GM18867 (cell line): ENCODE measurements around the gene LRRC34.

Experiments used
- ATAC-seq: cut with Tn5 transposase; IDR thresholded peaks from one replicate; pipeline ENCODE4 v1.9.1; 2021; ENCODE audit warnings: mild to moderate bottlenecking, moderate library complexity; ENCODE audit not compliant: unreplicated experiment

LRRC34 gene, protein sequence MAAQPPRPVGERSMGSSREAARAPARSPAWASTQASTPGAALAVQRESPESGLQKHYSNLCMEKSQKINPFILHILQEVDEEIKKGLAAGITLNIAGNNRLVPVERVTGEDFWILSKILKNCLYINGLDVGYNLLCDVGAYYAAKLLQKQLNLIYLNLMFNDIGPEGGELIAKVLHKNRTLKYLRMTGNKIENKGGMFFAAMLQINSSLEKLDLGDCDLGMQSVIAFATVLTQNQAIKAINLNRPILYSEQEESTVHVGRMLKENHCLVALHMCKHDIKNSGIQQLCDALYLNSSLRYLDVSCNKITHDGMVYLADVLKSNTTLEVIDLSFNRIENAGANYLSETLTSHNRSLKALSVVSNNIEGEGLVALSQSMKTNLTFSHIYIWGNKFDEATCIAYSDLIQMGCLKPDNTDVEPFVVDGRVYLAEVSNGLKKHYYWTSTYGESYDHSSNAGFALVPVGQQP

DNA sequence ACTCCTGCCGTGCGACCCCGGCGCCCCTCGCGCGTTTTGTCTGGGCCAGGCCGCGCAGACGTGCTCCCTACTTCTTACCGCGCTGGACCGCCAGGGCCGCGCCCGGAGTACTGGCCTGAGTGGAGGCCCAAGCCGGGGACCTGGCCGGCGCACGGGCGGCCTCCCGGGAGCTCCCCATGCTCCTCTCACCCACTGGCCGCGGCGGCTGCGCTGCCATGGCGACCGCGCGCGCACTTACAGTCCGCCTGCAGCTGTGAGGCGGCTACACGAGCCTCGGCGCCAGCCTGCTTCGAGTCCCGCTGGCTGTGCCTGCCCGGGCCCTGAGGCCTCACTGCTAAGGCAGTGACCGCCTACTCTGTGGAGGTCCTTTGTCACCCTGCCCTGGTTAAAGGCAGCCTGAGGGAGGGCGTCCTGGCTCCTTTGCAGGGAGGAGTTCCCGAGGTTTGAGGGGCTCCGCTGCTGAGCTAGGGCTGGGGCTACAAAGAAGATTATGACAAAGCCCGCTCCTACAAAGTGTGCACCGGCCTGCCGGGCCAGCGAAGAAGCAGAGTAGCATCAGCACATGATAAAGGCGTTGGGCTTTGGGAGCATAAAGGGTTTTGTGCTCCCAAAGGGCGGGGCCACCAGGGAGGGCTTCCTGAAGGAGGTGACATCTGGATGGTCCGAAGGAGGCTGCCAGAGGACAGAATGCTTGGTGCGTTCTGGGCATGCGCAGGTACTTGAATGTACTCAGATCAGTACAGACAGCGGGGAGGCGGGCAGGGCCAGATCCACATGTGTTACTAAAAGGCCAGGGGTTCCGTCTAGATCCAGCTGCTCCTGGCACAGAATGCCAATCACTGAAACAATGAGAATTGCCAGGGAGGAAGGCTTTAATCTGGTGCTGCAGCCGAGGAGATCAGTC lies at the start of gene LRRC34, which contains the start of gene LRRIQ4:
LRRC34 (minus strand) TSS at position 573 of the 904 bp plus-strand sequence; CDS start at position 217, 356 bp downstream.
LRRIQ4 (plus strand) TSS at position 539 of the 904 bp plus-strand sequence. CDS start 9,052 bp downstream, outside the sequence.
- ATAC-seq, result peak; percentile 70

DNA sequence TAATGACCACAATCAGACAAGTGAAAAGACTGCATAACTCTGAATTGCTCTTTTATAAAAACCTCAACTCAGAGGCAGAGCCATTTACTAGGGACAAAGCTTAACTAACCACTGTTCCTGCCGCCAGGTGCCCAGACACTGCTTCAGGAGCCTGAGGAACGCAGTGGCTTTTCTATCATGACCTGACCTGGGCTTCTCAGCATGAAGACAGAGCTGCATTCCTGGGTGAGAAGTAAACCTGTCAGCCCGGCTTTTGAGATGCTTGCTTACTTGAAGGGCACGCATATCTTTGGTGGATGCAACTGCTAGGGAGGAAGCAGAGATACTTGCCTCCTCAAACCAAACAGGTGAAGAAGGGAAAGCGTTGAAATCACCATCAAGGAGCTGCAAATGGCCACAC lies 49.2 kb upstream of the LRRC34 start:
- ATAC-seq, result no peak

DNA sequence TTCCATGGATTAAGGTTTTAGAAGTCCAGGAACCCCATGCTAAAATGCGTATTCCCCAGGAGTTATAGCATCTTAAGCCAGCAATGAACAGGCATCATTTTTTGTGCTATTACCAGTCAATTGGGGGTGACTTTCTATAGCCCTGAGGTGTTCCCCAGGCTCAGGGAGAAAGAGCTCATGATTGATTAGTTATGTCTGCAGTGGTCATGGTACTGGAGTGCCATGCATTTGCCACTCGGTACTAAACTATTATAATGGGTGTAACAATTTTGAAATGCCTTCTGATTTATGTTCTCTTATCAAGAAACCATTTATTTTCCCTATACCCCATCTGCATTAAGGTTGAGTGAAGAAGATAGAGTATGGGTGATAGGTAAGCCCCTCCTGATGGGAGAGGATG lies 45.1 kb upstream of the LRRC34 start:
- no peak for ATAC-seq

DNA sequence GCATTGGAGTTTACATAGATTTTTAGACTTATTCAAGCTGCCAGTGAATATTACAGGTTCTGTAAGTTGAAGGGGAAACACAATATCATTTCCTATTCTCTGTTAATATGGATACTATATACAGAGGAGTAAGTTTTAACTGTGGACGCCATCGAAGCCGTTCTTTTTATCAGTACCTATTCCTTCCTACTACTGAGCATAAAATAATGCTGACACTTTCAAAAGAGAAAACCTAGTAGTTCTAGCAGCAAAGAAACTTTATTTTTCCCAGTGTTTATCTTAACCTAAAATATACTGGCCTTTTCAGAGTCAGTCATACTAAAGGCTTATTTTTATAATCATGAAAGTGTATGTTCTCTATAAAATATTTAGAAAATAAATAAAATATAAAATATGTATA lies 42.8 kb upstream of the LRRC34 start:
- no peak for ATAC-seq

DNA sequence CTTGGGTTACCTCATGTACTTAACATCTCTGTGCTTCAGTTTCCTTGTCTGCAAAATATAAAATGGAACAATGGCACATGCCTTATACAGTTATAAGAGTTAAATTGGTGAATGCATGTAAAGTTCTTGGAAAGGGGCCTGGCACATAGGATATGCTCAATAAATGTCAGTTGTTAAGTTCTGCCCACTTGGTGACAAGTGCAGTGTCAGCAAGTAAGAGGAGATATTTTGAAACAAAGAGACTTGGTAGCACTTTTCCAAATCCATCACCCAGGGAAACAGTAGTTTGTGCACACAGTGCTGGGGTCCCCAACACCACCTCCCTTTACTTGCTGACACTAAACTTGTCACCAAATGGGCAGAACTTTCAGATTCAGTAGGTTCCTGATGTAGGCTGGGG lies 37.9 kb upstream of the LRRC34 start:
- ATAC-seq, result no peak

DNA sequence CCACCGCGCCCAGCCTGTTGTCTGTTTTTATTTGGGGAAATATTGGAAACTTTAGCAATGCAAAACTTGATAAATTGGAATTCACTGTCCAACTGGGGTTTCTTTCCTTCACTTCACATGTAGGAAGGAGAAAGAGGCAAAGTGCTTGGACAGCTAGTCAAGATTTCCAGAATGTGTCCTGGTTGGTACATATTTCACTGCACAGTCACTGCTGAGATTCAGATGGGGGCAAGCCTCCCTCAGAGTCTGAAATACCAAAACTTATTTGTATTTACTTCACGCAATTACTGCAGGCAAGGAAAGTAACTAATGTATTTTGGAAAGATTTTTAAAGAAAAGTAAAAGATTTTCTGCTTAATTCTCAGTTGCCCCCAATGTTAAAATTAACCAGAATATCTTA lies 36.0 kb upstream of the LRRC34 start:
- no peak for ATAC-seq

DNA sequence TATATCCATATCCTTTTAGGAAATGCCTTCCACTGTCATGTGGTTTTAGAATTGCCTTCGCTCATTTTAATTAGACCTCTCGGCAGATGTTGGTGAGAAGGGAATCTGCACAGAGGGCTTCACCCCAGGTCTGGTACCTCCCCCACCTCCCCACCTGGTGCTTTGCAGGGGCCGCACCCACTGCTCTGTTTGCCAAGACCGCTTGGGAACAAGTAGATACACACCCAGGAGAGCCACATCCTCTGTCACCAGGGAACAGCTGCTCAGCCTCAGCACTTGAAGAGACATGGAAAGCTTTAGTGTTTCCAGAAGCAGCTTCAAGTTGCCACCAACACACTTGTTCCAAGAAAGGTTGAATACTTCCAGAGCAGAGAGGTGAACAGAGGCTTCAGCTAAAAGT lies 35.2 kb upstream of the LRRC34 start:
- no peak for ATAC-seq

DNA sequence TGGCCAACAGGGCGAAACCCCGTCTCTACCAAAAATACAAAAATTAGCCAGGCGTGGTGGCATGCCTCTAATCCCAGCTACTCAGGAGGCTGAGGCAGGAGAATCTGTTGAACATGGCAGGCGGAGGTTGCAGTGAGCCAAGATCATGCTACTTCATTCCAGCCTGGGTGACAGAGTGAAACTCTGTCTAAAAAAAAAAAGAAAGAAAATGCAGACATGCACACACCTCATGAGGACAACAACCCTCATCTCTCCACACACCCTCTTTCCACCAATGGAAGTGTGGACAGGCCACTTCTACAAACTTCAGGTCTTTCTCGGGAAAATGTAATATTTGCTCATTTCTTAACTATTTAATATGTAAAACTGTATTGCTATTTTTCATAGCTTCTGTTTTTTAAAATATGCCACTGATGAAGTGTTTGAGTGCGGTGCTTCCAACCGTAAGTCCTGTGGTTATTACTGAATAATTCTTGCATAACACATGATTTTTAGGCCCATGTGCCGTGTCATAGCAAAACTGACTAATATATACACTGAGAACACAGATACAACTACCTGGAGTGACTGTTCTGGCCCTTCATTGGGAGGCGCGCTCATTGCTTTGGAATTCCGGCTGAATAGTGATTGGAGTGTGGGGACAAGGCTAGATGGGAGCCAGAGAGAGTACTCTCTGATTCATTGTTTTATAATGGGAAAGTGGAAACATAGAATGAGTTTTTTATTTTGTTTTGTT lies 33.9 kb upstream of the LRRC34 start:
- ATAC-seq, result peak; percentile 96

DNA sequence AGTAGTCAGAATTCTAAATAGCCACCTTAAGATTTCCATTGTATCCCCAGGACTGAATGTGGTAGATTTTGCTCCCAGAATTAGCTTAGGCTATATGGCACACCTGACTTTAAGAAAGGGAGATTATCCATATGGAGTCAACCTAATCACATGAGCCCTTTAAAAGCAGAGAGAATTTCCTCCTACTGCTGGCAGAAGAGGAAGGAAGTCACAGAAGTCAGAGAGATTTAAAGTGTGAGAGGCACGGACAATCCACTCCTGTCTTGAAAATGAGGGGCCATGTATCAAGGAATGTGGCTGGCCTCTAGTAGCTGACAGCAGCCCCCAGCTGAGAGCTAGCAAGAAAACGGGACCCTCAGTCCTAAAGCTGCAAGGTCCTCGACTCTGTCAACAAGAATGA lies 30.3 kb upstream of the LRRC34 start:
- ATAC-seq, result no peak

DNA sequence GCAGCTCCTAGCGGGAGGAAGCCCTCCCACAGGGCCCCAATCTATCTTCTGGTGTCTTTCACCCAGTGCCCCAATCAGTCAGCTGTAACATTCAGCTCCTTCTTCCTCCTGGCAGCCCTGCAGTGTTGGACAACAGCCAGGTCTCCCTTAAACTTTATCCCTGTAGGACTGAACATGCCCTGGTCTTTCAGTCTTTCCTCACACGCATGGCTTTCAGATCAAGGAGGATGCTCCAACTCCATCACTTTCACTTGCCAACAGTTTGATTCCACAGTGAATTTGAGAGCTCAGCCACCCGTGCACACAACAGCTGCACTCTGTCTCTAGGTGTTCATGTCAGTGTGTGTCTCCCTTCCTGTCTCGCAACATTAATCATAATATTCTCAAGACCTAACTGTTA lies 28.5 kb upstream of the LRRC34 start:
- ATAC-seq, result peak; percentile 68

DNA sequence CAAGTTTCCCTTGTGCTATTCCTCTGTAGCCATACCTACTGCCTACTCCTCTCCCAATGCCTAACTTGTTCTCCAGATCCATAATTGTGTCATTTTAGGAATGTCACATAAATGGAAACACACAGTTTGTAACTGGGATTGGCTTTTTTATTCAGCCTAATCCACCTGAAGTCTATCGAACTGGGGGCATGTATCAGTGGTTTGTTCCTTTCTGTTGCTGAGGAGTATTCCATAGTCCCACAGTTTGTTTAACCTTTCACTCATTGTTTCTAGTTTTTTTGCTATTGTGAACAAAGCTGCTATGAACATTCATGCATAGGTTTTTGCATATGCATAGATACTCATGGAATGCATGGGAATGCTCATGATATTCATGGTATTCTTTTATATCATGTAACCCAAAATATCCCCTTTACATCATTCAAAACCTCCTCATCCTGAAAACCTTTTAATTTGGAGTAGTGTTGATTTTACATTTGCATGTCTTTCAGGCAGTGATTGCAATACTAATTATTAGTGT lies 25.9 kb upstream of the LRRC34 start:
- ATAC-seq, result no peak

DNA sequence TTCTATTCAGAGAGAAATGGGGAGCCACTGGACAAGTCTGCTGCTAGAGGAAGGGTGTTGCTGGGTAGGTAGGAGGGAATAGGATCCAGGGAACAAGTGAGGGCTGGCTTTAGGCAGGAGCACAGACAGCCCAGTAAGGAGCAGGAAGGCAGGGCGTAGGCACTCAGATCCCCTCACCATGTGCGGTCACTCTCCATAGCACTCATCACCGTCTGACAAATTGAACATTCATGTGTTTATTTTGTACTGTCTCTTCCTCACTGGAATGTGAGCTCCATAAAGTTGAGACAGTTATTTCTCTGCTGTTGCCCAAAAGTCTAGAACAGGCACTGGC lies 24.2 kb upstream of the LRRC34 start:
- no peak for ATAC-seq

DNA sequence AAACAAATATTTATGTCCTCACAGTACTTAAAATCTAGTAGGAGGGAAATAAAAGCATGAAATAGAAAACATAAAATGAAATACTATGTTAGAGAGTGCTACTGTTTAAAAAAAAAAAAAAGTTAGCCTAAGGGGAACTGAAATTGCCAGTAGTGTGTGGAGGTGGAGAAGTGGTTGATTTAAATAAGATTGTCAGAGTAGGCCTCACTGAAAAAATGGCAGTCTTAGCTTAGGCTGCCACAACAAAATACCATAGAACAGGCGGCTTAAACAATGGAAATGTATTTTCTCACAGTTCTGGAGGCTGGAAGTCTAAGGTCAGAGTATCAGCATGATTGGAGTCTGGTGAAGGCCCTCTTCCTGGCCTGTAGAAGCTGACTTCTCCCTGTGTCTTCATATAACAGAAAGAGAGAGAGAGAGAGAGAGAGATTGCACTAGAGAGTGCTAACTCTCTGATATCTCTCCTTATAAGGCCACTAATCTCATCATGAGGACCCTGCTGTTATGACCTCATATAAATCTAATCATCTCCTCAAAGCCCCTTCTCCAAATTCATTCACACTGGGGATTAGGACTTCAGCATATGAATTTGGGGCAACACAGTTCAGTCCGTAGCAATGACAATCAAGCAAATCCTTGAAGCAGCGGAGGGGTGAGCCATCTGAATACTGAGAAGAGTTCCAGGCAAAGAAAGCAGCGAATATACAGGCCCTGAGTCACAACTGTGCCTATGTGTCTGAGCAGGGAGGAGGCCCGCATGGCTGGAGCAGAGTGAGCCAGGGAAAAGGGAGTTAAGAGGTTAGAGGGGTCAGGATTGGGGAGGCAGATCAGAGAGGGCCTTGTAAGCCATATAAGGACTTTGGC lies 23.6 kb upstream of the LRRC34 start:
- peak; percentile 93 for ATAC-seq

DNA sequence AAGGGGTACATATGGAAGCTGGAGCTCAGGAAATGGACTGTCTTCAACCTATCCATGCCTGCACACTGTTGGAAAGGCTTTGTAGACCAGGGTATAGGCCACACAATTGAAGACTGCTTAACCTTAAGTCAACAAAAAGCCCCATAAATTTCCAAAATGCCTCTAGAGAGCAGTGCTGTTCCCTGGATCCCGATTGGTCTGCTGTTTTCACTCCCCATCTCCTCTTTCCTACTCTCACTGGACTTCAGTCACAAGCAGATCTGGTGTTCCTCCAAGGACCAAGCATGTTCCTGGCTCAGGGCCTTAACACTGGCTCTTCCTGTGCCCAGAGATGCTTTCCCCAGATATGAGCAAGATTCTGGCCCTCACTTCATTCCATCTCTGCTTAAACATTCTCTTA lies 22.8 kb upstream of the LRRC34 start:
- ATAC-seq, result no peak

DNA sequence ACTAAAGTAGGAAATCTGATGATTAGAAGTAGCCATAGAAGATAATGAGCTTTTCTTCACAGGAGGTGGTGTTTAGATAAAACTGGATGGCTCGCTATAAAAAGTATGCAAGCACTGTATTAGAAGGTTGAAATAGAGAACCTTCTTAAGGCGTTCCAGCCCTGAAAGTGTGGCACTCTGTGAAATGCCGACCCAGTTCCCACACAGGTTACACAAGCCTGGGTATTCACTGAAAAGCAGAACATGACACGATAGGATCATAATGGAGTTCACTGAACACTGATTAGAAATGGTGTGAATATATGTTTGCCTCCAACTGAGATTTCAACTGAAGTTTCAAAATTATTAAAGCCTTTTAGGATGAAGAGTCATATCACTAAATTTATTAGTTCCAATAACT lies 15.0 kb upstream of the LRRC34 start:
- no peak for ATAC-seq

DNA sequence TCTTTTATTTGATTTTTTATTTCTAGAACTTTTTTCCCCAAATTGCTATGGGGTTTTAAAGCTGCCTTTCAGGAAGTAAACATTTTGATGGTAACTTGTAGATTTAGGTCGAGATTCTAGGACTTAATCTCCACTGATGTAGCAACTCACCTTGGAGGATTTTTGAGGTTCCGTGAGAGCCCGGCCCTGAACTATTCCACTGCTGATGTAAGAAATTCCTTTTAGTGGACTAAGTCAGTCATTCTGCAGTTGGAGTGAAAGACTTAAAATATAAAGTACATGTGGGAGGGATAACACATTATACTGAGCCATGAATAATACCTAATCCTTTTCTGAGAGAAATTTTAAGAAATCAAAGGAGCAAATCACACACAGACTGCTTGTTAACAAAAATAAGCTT lies 12.6 kb upstream of the LRRC34 start:
- ATAC-seq, result no peak

DNA sequence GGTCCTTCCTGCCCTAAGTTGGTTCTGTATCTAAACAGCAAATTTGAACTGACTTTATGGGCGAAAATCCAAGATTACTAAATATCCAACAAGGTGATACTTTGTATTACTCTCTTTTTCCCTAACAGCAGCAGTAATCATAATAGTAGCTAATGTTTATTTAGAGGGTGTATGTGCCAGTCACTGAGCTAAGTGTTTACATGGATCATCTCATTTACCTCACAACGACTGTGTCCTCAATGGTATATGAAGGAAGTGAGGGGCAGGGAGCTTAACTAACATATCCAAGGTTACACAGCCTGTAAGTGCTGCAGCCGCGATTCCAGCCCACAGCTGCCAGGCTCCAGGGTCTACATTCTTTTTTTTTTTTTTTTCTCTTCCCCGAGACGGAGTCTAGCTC lies 10.3 kb upstream of the LRRC34 start:
- no peak for ATAC-seq

DNA sequence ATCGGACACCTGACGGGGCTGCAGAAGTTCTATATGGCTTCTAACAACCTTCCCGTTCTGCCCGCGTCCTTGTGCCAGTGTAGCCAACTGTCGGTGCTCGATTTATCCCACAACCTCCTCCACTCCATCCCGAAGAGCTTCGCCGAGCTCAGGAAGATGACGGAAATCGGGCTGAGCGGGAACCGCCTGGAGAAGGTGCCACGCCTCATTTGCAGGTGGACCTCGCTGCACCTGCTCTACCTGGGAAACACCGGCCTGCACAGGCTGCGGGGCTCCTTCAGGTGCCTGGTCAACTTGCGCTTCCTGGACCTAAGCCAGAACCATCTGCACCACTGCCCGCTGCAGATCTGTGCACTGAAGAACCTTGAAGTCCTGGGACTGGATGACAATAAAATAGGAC lies 9.8 kb upstream of the LRRC34 start:
- ATAC-seq, result no peak

DNA sequence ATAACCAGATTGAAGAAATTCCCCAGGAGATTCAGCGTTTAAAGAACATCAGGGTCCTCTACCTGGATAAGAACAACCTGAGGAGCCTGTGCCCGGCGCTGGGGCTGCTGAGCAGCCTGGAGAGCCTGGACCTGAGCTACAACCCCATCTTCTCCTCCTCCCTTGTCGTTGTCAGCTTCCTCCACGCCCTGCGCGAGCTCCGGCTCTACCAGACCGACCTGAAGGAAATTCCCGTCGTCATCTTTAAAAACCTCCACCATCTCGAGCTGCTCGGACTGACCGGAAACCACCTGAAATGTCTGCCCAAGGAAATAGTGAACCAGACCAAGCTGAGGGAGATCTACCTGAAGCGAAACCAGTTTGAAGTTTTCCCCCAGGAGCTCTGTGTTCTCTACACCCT lies 9.4 kb upstream of the LRRC34 start:
- no peak for ATAC-seq

DNA sequence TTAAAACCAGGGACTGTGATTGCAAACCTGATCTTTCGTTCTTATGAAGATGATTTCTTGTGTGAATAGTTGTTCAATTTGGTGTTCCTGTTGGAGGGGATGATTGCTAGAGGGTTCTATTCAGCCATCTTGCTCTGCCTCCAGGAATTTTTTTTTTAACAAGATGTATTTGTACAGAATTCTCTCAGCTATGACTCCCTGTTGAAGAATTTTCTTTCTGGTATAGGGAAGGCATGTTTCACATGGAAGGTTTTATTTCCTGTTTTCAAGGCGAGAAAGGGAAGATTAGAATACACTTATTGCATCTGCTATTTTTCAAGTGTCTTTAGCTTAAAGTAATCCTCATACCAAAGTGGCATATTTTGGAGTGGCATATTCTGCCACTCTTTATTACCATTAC lies 5.6 kb upstream of the LRRC34 start:
- no peak for ATAC-seq
